ENCODE data around the gene RGS13.

RGS13 gene

DNA sequence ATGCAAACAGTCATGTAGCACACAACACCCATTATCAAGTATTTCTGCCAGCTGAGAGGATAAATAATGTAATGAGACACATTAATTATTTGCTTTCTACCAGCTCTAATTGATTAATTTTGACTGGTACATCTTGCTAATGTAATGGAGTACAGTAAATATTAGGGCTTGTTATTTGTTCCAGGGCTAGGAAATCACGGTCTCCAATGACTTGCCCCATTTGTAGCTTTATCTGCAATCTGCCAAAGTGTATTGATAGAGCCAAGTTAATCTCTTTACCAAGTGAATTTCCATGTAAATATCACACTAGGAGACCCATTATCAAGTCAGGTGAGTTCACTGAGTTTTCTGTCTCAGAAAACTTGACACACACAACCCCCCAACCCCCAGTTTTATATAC is 55.1 kb downstream of the RGS13 start:
- TF ChIP-seq FOXM1 (IDR thresholded peaks at IDR 0.05; ENCODE audit: borderline replicate concordance, low read depth) = no peak
- no peak for TF ChIP-seq TAF1 (IDR thresholded peaks at IDR 0.05; ENCODE audit: low read depth)
- TF ChIP-seq, protein P1, sequence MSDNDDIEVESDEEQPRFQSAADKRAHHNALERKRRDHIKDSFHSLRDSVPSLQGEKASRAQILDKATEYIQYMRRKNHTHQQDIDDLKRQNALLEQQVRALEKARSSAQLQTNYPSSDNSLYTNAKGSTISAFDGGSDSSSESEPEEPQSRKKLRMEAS (IDR thresholded peaks at IDR 0.05) = no peak
- TF ChIP-seq CREB1 (IDR thresholded peaks at IDR 0.05; ENCODE audit: low read depth) = no peak
- TF ChIP-seq, protein P2, sequence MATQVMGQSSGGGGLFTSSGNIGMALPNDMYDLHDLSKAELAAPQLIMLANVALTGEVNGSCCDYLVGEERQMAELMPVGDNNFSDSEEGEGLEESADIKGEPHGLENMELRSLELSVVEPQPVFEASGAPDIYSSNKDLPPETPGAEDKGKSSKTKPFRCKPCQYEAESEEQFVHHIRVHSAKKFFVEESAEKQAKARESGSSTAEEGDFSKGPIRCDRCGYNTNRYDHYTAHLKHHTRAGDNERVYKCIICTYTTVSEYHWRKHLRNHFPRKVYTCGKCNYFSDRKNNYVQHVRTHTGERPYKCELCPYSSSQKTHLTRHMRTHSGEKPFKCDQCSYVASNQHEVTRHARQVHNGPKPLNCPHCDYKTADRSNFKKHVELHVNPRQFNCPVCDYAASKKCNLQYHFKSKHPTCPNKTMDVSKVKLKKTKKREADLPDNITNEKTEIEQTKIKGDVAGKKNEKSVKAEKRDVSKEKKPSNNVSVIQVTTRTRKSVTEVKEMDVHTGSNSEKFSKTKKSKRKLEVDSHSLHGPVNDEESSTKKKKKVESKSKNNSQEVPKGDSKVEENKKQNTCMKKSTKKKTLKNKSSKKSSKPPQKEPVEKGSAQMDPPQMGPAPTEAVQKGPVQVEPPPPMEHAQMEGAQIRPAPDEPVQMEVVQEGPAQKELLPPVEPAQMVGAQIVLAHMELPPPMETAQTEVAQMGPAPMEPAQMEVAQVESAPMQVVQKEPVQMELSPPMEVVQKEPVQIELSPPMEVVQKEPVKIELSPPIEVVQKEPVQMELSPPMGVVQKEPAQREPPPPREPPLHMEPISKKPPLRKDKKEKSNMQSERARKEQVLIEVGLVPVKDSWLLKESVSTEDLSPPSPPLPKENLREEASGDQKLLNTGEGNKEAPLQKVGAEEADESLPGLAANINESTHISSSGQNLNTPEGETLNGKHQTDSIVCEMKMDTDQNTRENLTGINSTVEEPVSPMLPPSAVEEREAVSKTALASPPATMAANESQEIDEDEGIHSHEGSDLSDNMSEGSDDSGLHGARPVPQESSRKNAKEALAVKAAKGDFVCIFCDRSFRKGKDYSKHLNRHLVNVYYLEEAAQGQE (IDR thresholded peaks at IDR 0.05; ENCODE audit: low read depth) = no peak
- TF ChIP-seq YY1 (IDR thresholded peaks at IDR 0.05; ENCODE audit: low read depth) = no peak
- TF ChIP-seq, protein P3, sequence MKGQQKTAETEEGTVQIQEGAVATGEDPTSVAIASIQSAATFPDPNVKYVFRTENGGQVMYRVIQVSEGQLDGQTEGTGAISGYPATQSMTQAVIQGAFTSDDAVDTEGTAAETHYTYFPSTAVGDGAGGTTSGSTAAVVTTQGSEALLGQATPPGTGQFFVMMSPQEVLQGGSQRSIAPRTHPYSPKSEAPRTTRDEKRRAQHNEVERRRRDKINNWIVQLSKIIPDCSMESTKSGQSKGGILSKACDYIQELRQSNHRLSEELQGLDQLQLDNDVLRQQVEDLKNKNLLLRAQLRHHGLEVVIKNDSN (IDR thresholded peaks at IDR 0.05) = no peak
- no peak for TF ChIP-seq ZBTB7A (IDR thresholded peaks at IDR 0.05; ENCODE audit: low read depth)
- no peak for TF ChIP-seq RAD21 (IDR thresholded peaks at IDR 0.05; ENCODE audit: low read depth)
- TF ChIP-seq TCF12 (IDR thresholded peaks at IDR 0.05; ENCODE audit: low read depth) = no peak
- no peak for TF ChIP-seq EGR1 (IDR thresholded peaks at IDR 0.05)
- no peak for TF ChIP-seq NFIC (IDR thresholded peaks at IDR 0.05)
- no peak for TF ChIP-seq TEAD4 (IDR thresholded peaks at IDR 0.05)
- no peak for TF ChIP-seq EP300 (IDR thresholded peaks at IDR 0.05; ENCODE audit: borderline replicate concordance)
- TF ChIP-seq CEBPB (IDR thresholded peaks at IDR 0.05) = no peak

DNA sequence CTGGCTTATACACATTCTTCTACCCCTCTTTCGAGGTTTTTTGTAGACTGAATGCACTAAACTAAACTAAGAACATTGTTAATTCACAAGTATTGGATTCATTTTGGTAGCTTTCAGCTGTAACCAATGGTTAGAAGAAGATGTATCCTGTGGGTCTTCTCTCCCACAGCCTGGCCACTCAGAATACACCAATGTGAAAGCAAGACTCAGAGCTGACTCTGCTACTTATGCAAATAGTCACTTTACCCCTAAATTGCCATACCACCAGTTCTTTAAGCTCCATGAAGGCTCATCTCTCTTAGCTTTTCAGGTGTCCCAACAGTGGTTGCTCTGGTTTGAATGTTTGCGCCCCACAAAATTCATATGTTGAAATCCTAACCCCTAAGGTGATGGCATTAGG is 60.1 kb downstream of the RGS13 start:
- TF ChIP-seq, protein P1 (IDR thresholded peaks at IDR 0.05) = no peak
- TF ChIP-seq EGR1 (IDR thresholded peaks at IDR 0.05) = no peak
- TF ChIP-seq TEAD4 (IDR thresholded peaks at IDR 0.05) = no peak
- TF ChIP-seq, protein P3 (IDR thresholded peaks at IDR 0.05) = no peak
- TF ChIP-seq CREB1 (IDR thresholded peaks at IDR 0.05; ENCODE audit: low read depth) = no peak
- no peak for TF ChIP-seq EP300 (IDR thresholded peaks at IDR 0.05; ENCODE audit: borderline replicate concordance)
- TF ChIP-seq TAF1 (IDR thresholded peaks at IDR 0.05; ENCODE audit: low read depth) = no peak
- no peak for TF ChIP-seq NFIC (IDR thresholded peaks at IDR 0.05)
- no peak for TF ChIP-seq TCF12 (IDR thresholded peaks at IDR 0.05; ENCODE audit: low read depth)
- TF ChIP-seq FOXM1 (IDR thresholded peaks at IDR 0.05; ENCODE audit: borderline replicate concordance, low read depth) = no peak
- no peak for TF ChIP-seq YY1 (IDR thresholded peaks at IDR 0.05; ENCODE audit: low read depth)
- TF ChIP-seq, protein P2 (IDR thresholded peaks at IDR 0.05; ENCODE audit: low read depth) = no peak
- TF ChIP-seq RAD21 (IDR thresholded peaks at IDR 0.05; ENCODE audit: low read depth) = no peak

DNA sequence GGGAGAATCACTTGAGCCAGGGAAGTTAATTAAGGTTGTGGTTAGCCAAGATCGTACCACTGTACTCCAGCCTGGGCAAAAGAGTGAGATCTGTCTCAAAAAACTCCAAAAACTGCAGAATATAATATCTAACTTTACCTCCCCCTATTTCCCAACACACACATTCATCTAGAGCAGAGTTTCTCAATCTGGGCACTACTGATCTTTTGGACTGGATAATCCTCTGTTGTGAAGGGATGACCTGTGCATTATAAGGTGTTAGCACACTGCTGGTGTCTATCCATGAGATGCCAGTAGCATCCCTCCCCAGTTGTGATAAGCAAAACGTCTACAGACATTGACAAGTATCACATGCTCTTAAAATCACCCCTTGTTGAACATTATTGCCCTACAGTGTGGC is 61.8 kb downstream of the RGS13 start:
- TF ChIP-seq, protein P1 (IDR thresholded peaks at IDR 0.05) = no peak
- TF ChIP-seq TEAD4 (IDR thresholded peaks at IDR 0.05) (no peak), EP300 (IDR thresholded peaks at IDR 0.05; ENCODE audit: borderline replicate concordance) (no peak), CEBPB (IDR thresholded peaks at IDR 0.05) (no peak), NFIC (IDR thresholded peaks at IDR 0.05) (no peak), TCF12 (IDR thresholded peaks at IDR 0.05; ENCODE audit: low read depth) (no peak), YY1 (IDR thresholded peaks at IDR 0.05; ENCODE audit: low read depth) (no peak), RAD21 (IDR thresholded peaks at IDR 0.05; ENCODE audit: low read depth) (no peak), TAF1 (IDR thresholded peaks at IDR 0.05; ENCODE audit: low read depth) (no peak), FOXM1 (IDR thresholded peaks at IDR 0.05; ENCODE audit: borderline replicate concordance, low read depth) (no peak), EGR1 (IDR thresholded peaks at IDR 0.05) (no peak), CREB1 (IDR thresholded peaks at IDR 0.05; ENCODE audit: low read depth) (no peak)
- TF ChIP-seq, protein P2 (IDR thresholded peaks at IDR 0.05; ENCODE audit: low read depth) = no peak
- TF ChIP-seq, protein P3 (IDR thresholded peaks at IDR 0.05) = no peak
